PC-3 (cell line): Measurements from ENCODE around the gene AFM. TPM values are rescaled to one million over a fixed set of nuclear protein-coding genes. Genes with fewer than 3 reads are reported as not detected.

Experiments
- ATAC-seq: fragments of 200-7000 bp; cut with Tn5 transposase; 2 replicates; pipeline ENCODE4 v1.9.1; 2020; ENCODE audit warnings: mild to moderate bottlenecking, moderate library complexity
- BruUV-seq: library from RNA; stranded (reverse); fragments of 400-500 nt; replicated peaks from 2 replicates; lab custom pipeline; 2021; lab: Mats Ljungman, UMichigan
- CTCF ChIA-PET: fragments of 300-600 bp; sonication (Branson Sonifier 250); formaldehyde crosslinking; loops from one replicate; lab custom pipeline; 2022; ENCODE audit warnings: antibody characterized with exemption; lab: Charles Lee
- POLR2A ChIA-PET: fragments of 300-600 bp; sonication (Branson Sonifier 250); formaldehyde crosslinking; loops from one replicate; lab custom pipeline; 2022; ENCODE audit warnings: antibody characterized with exemption; ENCODE audit not compliant: unreplicated experiment; lab: Charles Lee
- DNase-seq: peaks from one replicate; pipeline ENCODE4 v3.0.0-alpha.2; 2015
- H2AFZ ChIP-seq: fragments of 300-600 bp; sonication (generic); 2 replicates; pipeline ENCODE4 v1.6.0; 2016; ENCODE audit warnings: antibody characterized with exemption, low read length
- H3F3A ChIP-seq: fragments of 300-600 bp; sonication (generic); one replicate; pipeline ENCODE4 v1.6.0; 2017; ENCODE audit warnings: antibody characterized with exemption, low read length, control low read depth, mild to moderate bottlenecking; ENCODE audit not compliant: unreplicated experiment
- H3K27ac ChIP-seq: fragments of 300-600 bp; sonication (generic); 2 replicates; pipeline ENCODE4 v1.5.1; 2016; ENCODE audit warnings: mild to moderate bottlenecking, low read length
- H3K27me3 ChIP-seq: fragments of 300-600 bp; sonication (generic); 2 replicates; pipeline ENCODE4 v1.6.1; 2016; ENCODE audit warnings: low read length, mixed read lengths
- H3K36me3 ChIP-seq: fragments of 300-600 bp; sonication (generic); 2 replicates; pipeline ENCODE4 v1.6.1; 2016; ENCODE audit warnings: low read depth, mixed run types, low read length, mixed read lengths
- H3K4me1 ChIP-seq: fragments of 300-600 bp; sonication (generic); 2 replicates; pipeline ENCODE4 v1.5.1; 2016; ENCODE audit warnings: low read length; ENCODE audit not compliant: insufficient read depth
- H3K4me2 ChIP-seq: fragments of 300-600 bp; sonication (generic); 2 replicates; pipeline ENCODE4 v1.6.0; 2016; ENCODE audit warnings: low read length
- H3K4me3 ChIP-seq: fragments of 300-600 bp; sonication (generic); 2 replicates; pipeline ENCODE4 v1.5.1; 2016; ENCODE audit warnings: mild to moderate bottlenecking, low read length, mixed read lengths
- H3K79me2 ChIP-seq: fragments of 300-600 bp; sonication (generic); 2 replicates; pipeline ENCODE4 v1.6.1; 2017; ENCODE audit warnings: low read length, mixed read lengths
- H3K9ac ChIP-seq: fragments of 300-600 bp; sonication (generic); 2 replicates; pipeline ENCODE4 v1.6.0; 2016; ENCODE audit warnings: mild to moderate bottlenecking, low read length
- H3K9me2 ChIP-seq: fragments of 300-600 bp; sonication (generic); replicated peaks from 2 replicates; pipeline ENCODE4 v1.6.1; 2016; ENCODE audit warnings: mixed run types, low read length, mixed read lengths
- H3K9me3 ChIP-seq: fragments of 300-600 bp; sonication (generic); 2 replicates; pipeline ENCODE4 v1.6.1; 2016; ENCODE audit warnings: low read length, mixed read lengths
- H4K20me1 ChIP-seq: fragments of 300-600 bp; sonication (generic); 2 replicates; pipeline ENCODE4 v1.6.1; 2016; ENCODE audit warnings: low read length, mixed read lengths
- EZH2 ChIP-seq: fragments of 300-600 bp; sonication (generic); IDR thresholded peaks from one replicate; pipeline ENCODE4 v1.6.1; 2017; ENCODE audit warnings: antibody characterized with exemption, mild to moderate bottlenecking, low read length; ENCODE audit not compliant: unreplicated experiment
- EZH2phosphoT487 ChIP-seq: fragments of 300-600 bp; sonication (generic); IDR thresholded peaks from 2 replicates; pipeline ENCODE4 v1.6.1; 2018; ENCODE audit warnings: mild to moderate bottlenecking, antibody characterized with exemption, low read length, borderline replicate concordance
- intact Hi-C: fragments of 100-400 bp; cut with micrococcal nuclease; formaldehyde crosslinking; loops from 2 replicates; pipeline ENCODE4 v1.9.0; 2023
- total RNA-seq: library from RNA; depleted of rRNA; stranded (reverse); fragments of >200 nt; gene quantifications from 2 replicates; pipeline ENCODE4 v1.2.3, GENCODE V29; 2014
- TF ChIP-seq, protein P1 (sequence below): fragments of 300-600 bp; sonication (generic); conservative IDR thresholded peaks from 2 replicates; pipeline ENCODE4 v1.5.1; 2017; ENCODE audit warnings: antibody characterized with exemption, low read depth, mild to moderate bottlenecking, low read length

Gene AFM
- total RNA-seq, 1 experiment from 2014 or later = not detected

DNA sequence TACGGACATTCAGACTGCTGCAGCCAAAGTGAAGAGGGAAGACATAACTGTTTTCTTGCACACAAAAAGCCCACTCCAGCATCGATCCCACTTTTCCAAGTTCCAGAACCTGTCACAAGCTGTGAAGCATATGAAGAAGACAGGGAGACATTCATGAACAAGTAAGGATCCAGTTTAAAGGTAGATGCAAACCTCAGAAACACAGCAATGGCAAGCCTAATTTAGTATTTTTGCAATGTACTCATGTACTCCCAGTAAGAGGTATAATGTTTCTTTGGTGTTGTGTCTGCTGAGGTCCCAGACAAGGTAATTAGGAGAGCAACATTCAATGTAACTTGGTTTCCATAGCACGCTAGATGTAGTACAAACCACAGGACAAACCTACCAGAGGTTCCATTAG lies 40.9 kb upstream of the AFM start:
- ATAC-seq = no peak
- BruUV-seq = no TSS peak
- H3K4me2 ChIP-seq = no peak overlapping the region
- no peak overlapping the region for H2AFZ ChIP-seq
- H3F3A ChIP-seq = no peaks in the 10 kb centered on the region
- ChIA-PET CTCF (no interaction called here), POLR2A (no interaction called here)
- no peaks in the 10 kb centered on the region for H3K79me2 ChIP-seq
- intact Hi-C loops = no loop called here
- no peaks in the 10 kb centered on the region for H3K9me2 ChIP-seq
- H3K27ac ChIP-seq = no peak overlapping the region
- H3K36me3 ChIP-seq = no peaks in the 10 kb centered on the region
- no peak overlapping the region for H3K9ac ChIP-seq
- no peaks in the 10 kb centered on the region for H3K9me3 ChIP-seq
- peaks cover 20% of the 10 kb centered on the region for H3K4me1 ChIP-seq
- no peak overlapping the region for H3K4me3 ChIP-seq
- no peaks in the 10 kb centered on the region for H4K20me1 ChIP-seq
- TF ChIP-seq, protein P1, sequence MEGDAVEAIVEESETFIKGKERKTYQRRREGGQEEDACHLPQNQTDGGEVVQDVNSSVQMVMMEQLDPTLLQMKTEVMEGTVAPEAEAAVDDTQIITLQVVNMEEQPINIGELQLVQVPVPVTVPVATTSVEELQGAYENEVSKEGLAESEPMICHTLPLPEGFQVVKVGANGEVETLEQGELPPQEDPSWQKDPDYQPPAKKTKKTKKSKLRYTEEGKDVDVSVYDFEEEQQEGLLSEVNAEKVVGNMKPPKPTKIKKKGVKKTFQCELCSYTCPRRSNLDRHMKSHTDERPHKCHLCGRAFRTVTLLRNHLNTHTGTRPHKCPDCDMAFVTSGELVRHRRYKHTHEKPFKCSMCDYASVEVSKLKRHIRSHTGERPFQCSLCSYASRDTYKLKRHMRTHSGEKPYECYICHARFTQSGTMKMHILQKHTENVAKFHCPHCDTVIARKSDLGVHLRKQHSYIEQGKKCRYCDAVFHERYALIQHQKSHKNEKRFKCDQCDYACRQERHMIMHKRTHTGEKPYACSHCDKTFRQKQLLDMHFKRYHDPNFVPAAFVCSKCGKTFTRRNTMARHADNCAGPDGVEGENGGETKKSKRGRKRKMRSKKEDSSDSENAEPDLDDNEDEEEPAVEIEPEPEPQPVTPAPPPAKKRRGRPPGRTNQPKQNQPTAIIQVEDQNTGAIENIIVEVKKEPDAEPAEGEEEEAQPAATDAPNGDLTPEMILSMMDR = no peak
- H3K27me3 ChIP-seq = peaks cover 13% of the 10 kb centered on the region; the same call in 1 of the 2 replicates
- DNase-seq = no peak

DNA sequence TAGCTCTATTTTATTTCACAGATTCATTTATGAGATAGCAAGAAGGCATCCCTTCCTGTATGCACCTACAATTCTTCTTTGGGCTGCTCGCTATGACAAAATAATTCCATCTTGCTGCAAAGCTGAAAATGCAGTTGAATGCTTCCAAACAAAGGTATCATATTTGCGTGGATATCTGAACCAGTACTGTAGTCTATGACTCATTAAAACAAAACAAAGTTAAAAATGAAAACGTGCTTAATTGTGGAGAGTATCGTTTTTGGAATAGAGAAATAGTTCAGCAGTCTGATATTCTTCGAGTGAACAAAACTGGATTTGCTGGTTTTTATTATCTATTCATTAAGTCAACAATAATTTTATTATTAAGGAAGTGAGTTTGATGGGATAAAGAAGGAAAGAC lies 39.3 kb upstream of the AFM start:
- peak; percentile 66 for ATAC-seq
- peak overlapping the region; percentile 52 for H3K4me3 ChIP-seq

DNA sequence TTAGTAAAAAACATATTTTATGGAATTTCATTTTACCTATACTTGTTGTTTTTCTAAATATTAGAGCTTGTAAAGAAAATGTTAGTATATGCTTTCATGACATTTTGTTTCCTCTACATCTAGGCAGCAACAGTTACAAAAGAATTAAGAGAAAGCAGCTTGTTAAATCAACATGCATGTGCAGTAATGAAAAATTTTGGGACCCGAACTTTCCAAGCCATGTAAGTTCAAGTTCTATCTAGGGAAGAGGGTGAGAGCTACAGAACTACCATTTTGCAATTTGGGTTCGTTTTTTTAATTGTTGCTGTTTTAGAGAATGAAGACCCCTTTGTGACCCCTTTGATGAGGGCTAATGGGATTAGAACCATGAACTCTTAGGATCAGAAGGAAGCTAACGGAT lies 38.3 kb upstream of the AFM start:
- Histone ChIP-seq H4K20me1 (no peaks in the 10 kb centered on the region), H3K4me3 (no peak overlapping the region), H3K9me3 (no peaks in the 10 kb centered on the region), H3K4me1 (peaks cover 20% of the 10 kb centered on the region), H2AFZ (no peak overlapping the region), H3K27ac (no peak overlapping the region), H3K9me2 (no peaks in the 10 kb centered on the region), H3F3A (no peaks in the 10 kb centered on the region), H3K9ac (no peak overlapping the region), H3K36me3 (no peaks in the 10 kb centered on the region), H3K27me3 (peaks cover 7% of the 10 kb centered on the region; the same call in 1 of the 2 replicates), H3K79me2 (no peaks in the 10 kb centered on the region), H3K4me2 (no peak overlapping the region)
- ATAC-seq (no peak), DNase-seq (no peak)
- TF ChIP-seq, protein P1 = no peak
- no peak for TF ChIP-seq EZH2phosphoT487
- TF ChIP-seq EZH2 = no peak
- ChIA-PET CTCF (interaction anchor here (1.1 kb wide), 1 partner anchor 102 kb away, joined by 6 read pairs; no protein-coding TSS in a partner anchor), POLR2A (interaction anchor here (0.6 kb wide), 1 partner anchor 77 kb away, joined by 5 read pairs; no protein-coding TSS in a partner anchor)
- no TSS peak for BruUV-seq
- intact Hi-C loops = no loop called here

More for the DNA sequence above, 39.3 kb upstream of the AFM start:
- no peak overlapping the region for H3K27ac ChIP-seq
- H3K4me1 ChIP-seq = peaks cover 20% of the 10 kb centered on the region
- DNase-seq = peak; percentile 56
- no peaks in the 10 kb centered on the region for H3K79me2 ChIP-seq
- ChIA-PET POLR2A (no interaction called here), CTCF (interaction anchor here (1.0 kb wide), 1 partner anchor 101 kb away, joined by 6 read pairs; no protein-coding TSS in a partner anchor)
- intact Hi-C loops = no loop called here
- H2AFZ ChIP-seq = peak overlapping the region; percentile 19; the same call in 1 of the 2 replicates
- H3K9me2 ChIP-seq = no peaks in the 10 kb centered on the region
- H3F3A ChIP-seq = no peaks in the 10 kb centered on the region
- no peaks in the 10 kb centered on the region for H3K36me3 ChIP-seq
- no peaks in the 10 kb centered on the region for H3K9me3 ChIP-seq
- H3K4me2 ChIP-seq = peak overlapping the region; percentile 68
- no peaks in the 10 kb centered on the region for H4K20me1 ChIP-seq
- no TSS peak for BruUV-seq
- peaks cover 6% of the 10 kb centered on the region; the same call in 1 of the 2 replicates for H3K27me3 ChIP-seq
- H3K9ac ChIP-seq = no peak overlapping the region
- TF ChIP-seq EZH2phosphoT487 = no peak
- TF ChIP-seq, protein P1 = no peak
- no peak for TF ChIP-seq EZH2
